NCI-H1417 (cell line): ENCODE results near the gene RAB7B.

Experiments
- DNase-seq, 3 experiments: peaks; one replicate each; lab custom pipeline; 2025; lab: John Stamatoyannopoulos, UW

RAB7B gene

GRCh38 chr1:206022766-206023165 is 19.6 kb upstream of the RAB7B start:
- no peak for DNase-seq

DNA sequence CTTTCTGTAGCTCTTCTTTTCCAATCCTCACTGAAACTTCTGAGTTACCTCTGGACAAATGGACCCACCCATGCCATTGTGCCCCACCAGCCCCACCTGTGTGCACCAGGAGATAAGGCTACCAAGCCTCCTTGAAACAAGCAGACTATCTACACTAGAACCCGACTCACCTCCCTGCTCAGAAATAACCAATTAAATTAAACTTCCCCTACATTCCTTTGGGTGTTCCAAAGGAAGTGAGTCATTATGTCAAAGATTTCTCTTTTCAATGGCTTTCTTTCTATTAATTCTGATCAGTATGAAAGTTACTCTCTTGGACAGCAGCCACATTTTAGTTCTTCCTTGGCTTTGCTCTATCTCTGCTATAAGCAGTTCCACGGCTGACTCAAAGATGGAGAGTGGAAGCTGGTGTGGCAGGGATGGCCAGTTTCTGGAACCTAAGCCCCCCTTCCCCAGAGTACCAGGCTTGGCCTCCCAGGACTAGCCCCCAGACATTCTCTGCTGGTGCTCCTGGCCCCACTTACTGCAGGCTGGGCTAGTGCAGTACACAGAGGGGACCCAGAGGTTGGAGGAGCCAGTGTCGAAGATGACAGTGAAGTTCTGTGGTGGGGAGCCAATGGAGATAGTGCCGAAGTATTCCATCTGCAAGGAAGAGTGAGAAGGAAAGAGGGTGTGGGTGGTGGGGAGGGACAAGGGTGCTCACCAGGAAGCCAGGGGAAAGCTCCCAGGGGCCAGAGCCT is 18.6 kb upstream of the RAB7B start:
- no peak for DNase-seq

DNA sequence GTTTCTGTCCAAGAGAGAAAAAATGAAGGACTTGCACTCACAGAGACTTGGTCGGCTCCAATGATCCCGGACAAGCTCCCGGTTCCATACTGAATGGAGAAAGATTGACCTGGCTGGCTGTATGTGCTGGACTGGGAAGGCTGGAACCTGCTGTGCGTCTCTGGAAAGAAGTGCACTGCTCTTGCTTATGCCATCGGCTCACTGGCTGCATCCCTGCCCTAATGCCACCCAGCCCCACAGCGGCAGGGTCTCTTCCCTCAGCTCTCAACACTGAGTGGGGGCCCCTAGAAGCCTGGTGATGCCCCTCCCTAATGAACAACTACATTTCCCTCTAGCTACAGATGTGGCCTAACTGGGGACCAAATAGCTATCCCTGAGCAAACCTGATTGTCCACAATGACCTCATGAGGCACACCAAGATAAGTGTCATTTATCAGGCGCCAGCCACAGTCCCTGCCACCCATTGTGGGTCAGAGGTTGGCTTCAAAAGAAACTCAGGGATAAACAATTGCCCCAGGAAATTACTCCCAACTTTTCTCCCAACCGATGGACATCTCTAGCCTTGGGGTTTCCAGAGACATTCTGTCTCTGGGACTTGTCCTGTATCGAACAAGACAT is 17.9 kb upstream of the RAB7B start:
- no peak for DNase-seq

DNA sequence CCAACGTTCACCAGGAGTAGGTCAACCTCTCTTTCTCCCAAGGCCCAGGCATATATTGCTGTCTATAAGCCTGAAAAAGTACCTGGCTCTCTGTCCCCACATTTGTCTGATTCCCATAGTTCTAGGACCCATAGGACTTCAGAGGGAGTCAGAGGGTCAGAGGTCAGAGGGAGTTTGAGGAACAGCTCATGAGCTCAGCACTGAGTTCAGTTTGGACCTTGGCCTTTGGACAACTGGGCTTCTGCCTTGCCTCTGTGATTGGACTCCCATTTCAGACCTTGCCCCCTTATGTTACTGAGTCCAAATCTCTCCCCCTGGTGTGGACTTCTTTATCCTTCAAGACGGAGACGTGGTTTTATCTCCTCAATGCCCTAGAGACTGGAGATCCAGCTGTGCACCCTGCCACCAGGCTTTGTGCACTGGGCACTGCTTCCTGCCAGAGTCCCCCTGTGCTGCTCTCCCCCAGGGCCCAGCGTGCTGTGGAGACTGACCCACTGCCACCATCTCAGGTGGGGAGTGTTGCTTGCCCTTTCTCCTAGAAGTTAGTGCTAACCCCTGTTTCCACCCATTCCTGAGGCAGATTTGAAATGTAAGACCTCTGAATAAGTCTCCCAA is 17.3 kb upstream of the RAB7B start:
- no peak for DNase-seq

DNA sequence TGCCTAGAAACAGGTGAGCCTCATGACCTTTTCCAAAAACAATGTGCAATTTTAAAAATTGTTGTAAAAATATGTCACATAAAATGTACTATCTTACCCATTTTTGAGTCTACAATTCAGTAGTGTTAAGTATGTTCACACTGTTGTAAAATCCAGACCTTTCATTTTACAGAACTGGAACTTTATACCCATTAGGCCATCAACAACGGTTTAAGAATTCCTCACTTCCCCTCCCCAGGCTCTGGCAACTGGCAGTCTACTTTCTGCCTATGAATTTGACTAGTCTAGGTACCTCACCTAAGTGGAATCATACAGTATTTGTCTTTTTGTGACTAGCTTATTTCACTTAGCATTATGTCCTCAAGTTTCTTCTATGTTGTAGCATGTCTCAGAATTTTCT is 11.9 kb upstream of the RAB7B start:
- no peak for DNase-seq

- DNase-seq, result no peak
Measured at GRCh38 chr1:206014601-206015000, 11.4 kb upstream of the RAB7B start.

DNA sequence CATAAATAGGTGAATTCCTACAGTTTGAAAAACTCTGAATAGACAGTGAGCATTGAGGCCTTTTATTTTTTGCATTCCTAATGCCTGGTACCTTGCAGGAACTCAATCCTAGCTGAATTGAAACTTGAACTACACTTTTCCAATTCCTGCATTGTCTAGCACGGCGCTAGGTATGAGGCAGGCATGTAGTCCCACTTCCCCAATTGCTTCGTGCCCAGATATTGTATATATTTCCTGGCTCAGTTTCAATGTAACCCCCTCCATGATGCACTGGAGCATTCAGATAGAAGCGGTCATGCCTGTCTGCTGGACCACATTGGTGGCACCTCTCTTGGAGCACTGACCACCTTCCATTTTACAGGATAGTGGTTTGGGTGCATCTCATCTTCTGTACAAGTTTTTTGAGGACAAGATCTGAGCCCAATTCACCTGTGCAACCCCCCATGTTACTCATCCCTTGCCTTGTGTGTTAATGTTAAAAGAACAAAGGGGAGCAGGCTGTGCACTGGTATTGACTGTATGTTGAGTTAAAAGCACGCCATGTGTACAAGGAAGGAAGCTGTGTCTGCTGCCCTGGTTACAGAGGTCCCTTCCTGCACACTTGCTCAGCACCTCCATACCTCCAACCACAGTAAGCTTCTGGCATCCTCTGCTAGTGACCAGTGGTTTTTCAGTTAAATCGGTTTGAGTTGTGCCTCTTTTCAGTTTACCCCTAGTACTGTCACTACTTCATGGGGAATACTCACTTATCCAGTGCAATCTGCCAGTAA is 10.0 kb upstream of the RAB7B start:
- DNase-seq, result no peak

DNA sequence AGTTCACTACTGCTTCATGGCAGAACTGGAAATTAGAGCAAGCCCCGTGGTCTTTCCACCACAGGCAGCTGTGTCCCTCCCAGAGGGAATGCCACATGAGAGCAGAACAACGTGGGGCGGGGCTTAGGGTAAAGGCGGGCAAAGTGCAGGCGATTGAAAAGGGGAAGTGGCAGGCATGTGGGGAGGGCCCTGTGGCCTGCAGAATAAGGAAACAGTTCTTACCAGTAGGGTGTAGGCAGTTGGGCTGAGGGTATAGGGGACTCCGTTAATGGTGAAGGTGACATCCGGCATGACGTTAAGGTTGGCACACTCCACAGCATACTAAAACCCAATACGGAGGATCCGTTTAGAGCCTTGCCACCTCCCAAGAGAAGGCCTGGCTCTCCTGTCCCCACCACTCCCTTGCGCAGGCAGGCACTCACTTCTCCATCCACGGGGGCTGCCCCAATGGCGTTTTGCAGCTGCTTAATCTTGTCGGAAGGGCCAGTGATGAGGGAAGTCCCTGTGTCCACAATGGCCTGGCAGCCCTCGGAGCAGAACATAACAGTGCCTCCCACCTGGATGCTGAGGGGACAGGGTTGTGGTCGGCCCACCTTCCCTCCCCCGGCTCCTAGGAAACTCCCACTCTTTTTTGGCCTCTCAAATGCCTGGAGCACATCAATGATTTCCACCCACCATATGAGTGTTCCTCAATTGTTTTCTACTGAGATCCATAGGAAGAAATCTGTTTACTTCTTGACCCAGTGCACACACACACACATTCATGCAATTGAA is 9.1 kb upstream of the RAB7B start:
- DNase-seq, result peak in 1 of 3 experiments; percentile 35

- no peak for DNase-seq
Measured at GRCh38 chr1:206011057-206011456, 7.9 kb upstream of the RAB7B start.

- no peak for DNase-seq
Measured at GRCh38 chr1:206010060-206010459, 6.9 kb upstream of the RAB7B start.

- DNase-seq, result no peak
Measured at GRCh38 chr1:206006946-206007345, 3.8 kb upstream of the RAB7B start.

DNA sequence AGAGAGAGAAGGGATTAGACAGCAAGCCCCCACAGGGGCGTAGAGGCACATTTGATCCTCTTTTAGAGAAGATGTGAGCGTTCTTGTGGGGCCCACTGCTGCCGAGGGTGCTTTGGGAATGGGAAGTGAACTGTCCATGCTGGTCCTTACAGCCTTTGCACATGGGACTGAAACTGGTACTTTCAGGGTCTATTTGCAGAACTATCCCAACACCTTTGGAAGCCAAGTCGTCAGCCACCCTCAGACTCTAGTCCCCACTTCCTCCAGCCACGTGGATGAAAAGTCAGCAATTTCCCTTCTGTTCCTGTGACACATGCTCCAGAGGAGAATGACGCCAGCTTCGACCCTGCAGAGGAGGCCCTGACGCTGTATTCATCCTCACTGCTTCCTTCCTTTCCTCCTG is 2.6 kb upstream of the RAB7B start:
- DNase-seq, result no peak

- no peak for DNase-seq
Measured at GRCh38 chr1:206005234-206005633, 2.0 kb upstream of the RAB7B start.

DNA sequence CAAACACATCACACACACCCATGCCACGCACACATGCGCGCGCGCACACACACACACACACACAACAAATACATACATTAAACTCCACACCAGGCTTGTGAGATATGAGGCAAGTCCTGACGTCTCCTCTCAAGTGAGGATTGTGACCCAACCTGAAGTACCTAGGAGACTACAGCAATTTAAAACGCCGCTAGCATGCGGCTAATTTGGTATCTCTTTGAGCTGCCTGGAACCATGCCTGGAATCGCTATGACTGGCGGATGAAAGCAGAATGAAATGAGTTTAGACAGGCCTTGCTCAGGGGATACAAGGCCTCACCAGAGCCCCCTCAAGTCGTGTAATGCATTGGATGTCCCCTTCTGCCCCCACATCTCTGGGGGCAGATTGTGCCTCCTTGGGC is 1.6 kb upstream of the RAB7B start:
- DNase-seq, result no peak

GRCh38 chr1:206003854-206004800 is 932 bp upstream of the RAB7B start:
- no peak for DNase-seq

GRCh38 chr1:206002160-206002559 is 1.0 kb downstream of the RAB7B start:
- no peak for DNase-seq

GRCh38 chr1:206001476-206001888 is 1.7 kb downstream of the RAB7B start:
- DNase-seq, result no peak

DNA sequence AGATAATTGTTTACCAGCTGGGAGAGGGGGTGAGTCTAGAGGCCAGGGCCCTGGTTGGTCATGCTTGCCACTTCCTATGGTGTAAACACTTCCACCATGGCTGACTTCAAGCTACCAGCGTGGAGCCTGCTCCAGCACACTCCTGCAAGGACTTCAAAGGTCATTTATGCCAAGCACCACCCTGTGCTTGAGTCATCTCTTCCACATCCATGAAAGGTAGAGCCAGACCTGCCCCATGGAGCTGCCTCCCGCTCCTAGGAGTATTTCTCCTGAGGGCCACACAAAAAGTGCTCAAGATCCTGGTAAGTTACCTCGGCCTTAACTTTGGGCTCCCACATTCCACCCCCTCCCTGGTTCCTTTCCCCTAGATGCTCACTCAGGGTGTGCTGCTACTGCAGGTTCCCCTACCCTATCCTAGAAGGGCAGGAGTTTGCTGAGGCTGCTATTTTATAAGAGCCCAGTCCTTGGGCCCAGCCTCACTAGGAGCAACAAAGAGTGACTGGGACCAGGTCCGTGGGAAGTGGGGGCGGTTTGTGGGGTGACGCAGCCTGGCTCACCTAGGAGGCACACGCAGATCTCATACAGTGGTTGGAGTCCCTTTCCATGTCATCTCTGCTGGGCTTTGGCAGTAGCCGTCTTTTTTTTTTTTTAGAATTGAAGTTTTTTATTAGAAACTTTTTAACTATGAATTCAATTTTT is 2.4 kb downstream of the RAB7B start:
- no peak for DNase-seq

DNA sequence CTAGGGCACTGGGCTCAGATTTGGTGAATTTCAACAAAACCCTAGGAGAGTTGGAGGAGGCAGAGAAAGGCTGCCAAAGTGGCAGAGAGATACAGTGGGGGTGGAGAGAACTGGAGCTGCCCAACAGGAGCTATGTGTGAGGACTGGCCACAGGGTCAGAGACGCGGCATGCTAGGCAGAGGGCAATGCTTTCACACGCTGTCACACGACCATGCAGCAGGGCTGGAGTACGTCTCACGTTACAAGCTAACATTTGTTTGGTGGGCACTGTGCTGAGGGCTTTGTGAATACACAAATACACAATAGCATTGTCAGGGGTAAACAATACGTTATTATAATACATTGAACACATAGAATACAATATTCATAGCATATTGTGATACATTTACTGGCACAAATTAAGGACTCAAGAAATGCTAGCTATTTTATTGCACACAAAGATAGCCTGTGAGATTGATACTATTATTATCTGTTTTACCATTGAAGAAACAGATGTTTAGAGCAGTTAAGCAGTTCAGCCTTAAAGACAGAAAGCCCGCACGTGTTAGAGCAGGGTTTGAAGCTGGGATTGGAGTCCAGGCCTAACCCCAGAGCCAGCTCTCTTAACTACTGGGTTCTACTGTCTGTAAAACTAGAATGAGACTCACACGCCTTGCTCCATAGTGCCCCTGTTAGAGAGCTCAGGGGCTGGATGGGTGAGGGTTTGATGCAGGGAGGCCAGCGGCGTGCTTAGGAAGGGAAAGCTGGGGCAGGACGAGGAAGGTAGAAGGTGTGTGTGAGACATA is 4.5 kb downstream of the RAB7B start:
- peak in 1 of 3 experiments; percentile 32 for DNase-seq
